OCI-LY7 (cell line): Measurements from ENCODE around the gene KCNIP3. TPM values are rescaled to one million over a fixed set of nuclear protein-coding genes. Genes with fewer than 3 reads are reported as not detected.

Source experiments
- BruUV-seq: library from RNA; stranded (reverse); fragments of 400-500 nt; replicated peaks from 2 replicates; lab custom pipeline; 2021; lab: Mats Ljungman, UMichigan
- CTCF ChIA-PET: fragments of 300-600 bp; sonication (Branson Sonifier 250); formaldehyde crosslinking; loops from one replicate; lab custom pipeline; 2022; ENCODE audit warnings: antibody characterized with exemption; ENCODE audit not compliant: unreplicated experiment; lab: Charles Lee
- POLR2A ChIA-PET: fragments of 300-600 bp; sonication (Branson Sonifier 250); formaldehyde crosslinking; loops from one replicate; lab custom pipeline; 2022; ENCODE audit warnings: antibody characterized with exemption; lab: Charles Lee
- DNase-seq: peaks from one replicate; pipeline ENCODE4 v3.0.0-alpha.2; 2015; ENCODE audit warnings: low spot score
- H2AFZ ChIP-seq: fragments of 200-600 bp; sonication (generic), shearing (Covaris generic); 2 replicates; pipeline ENCODE4 v1.6.1; 2014; ENCODE audit warnings: mild to moderate bottlenecking, antibody characterized with exemption, low read length, moderate library complexity
- H3K27ac ChIP-seq: fragments of 200-600 bp; sonication (generic); 2 replicates; pipeline ENCODE4 v1.5.1; 2014; ENCODE audit warnings: mixed run types, low read depth, mild to moderate bottlenecking, moderate library complexity, low read length, inconsistent platforms; ENCODE audit not compliant: poor library complexity, severe bottlenecking
- H3K36me3 ChIP-seq: fragments of 200-600 bp; sonication (generic); 2 replicates; pipeline ENCODE4 v1.6.1; 2014; ENCODE audit warnings: mild to moderate bottlenecking, antibody characterized with exemption, low read length, moderate library complexity, mixed read lengths; ENCODE audit not compliant: insufficient read depth
- H3K4me1 ChIP-seq: fragments of 200-600 bp; sonication (generic); 2 replicates; pipeline ENCODE4 v1.5.1; 2014; ENCODE audit warnings: mild to moderate bottlenecking, low read length; ENCODE audit not compliant: insufficient read depth, poor library complexity, severe bottlenecking
- H3K4me2 ChIP-seq: fragments of 200-600 bp; sonication (generic); 2 replicates; pipeline ENCODE4 v1.6.1; 2014; ENCODE audit warnings: mild to moderate bottlenecking, low read length
- H3K4me3 ChIP-seq: fragments of 200-600 bp; sonication (generic); 2 replicates; pipeline ENCODE4 v1.5.1; 2014; ENCODE audit warnings: mild to moderate bottlenecking, low read depth, low read length; ENCODE audit not compliant: poor library complexity, severe bottlenecking
- H3K79me2 ChIP-seq: fragments of 200-600 bp; sonication (generic); 2 replicates; pipeline ENCODE4 v1.6.1; 2016; ENCODE audit warnings: low read depth, mild to moderate bottlenecking, low read length, moderate library complexity, mixed read lengths; ENCODE audit not compliant: insufficient read depth
- H3K9me2 ChIP-seq: fragments of 200-600 bp; sonication (generic); 2 replicates; pipeline ENCODE4 v1.6.1; 2016; ENCODE audit warnings: mild to moderate bottlenecking, low read length, mixed read lengths; ENCODE audit not compliant: insufficient read depth
- H3K9me3 ChIP-seq: fragments of 200-600 bp; sonication (generic); 2 replicates; pipeline ENCODE4 v1.6.1; 2014; ENCODE audit warnings: mild to moderate bottlenecking, mixed run types, low read length, mixed read lengths
- H4K20me1 ChIP-seq: fragments of 200-600 bp; sonication (generic); 2 replicates; pipeline ENCODE4 v1.6.1; 2014; ENCODE audit warnings: mild to moderate bottlenecking, antibody characterized with exemption, low read length, moderate library complexity, mixed read lengths; ENCODE audit not compliant: insufficient read depth
- CTCF ChIP-seq: fragments of 200-600 bp; sonication (generic); conservative IDR thresholded peaks from 2 replicates; pipeline ENCODE4 v1.5.1; 2014; ENCODE audit warnings: mild to moderate bottlenecking, antibody characterized with exemption, low read length, moderate library complexity, mixed read lengths
- EZH2phosphoT487 ChIP-seq: fragments of 200-600 bp; sonication (generic); IDR thresholded peaks from 2 replicates; pipeline ENCODE4 v1.6.1; 2018; ENCODE audit warnings: low read depth, borderline replicate concordance, mild to moderate bottlenecking, mixed run types, antibody characterized with exemption, low read length, moderate library complexity, mixed read lengths
- intact Hi-C: fragments of 100-400 bp; cut with micrococcal nuclease; formaldehyde crosslinking; loops from one replicate; pipeline ENCODE4 v1.10.0; 2022; ENCODE audit not compliant: unreplicated experiment
- total RNA-seq, 2 experiments: library from RNA; depleted of rRNA in 1 of 2; stranded (reverse); fragments of >200 nt in 1 of 2; shearing (Covaris generic) in 1 of 2; gene quantifications; 2 replicates each; pipeline ENCODE4 v1.2.3, GENCODE V29; 2014 to 2022

Gene KCNIP3
- total RNA-seq, 2 experiments from 2014 or later, result not detected

- ChIA-PET POLR2A (no interaction called here), CTCF (no interaction called here)
- Histone ChIP-seq H3K79me2 (no peaks in the 10 kb centered on the region), H3K9me2 (no peaks in the 10 kb centered on the region), H3K9me3 (no peaks in the 10 kb centered on the region), H4K20me1 (no peaks in the 10 kb centered on the region), H2AFZ (no peak overlapping the region), H3K4me3 (no peak overlapping the region), H3K36me3 (no peaks in the 10 kb centered on the region), H3K27ac (no peak overlapping the region), H3K4me2 (no peak overlapping the region), H3K4me1 (no peaks in the 10 kb centered on the region)
- TF ChIP-seq CTCF (no peak), EZH2phosphoT487 (no peak)
- intact Hi-C loops, result no loop called here
- DNase-seq, result no peak
- BruUV-seq, result no TSS peak
Observed at GRCh38 chr2:95348609-95349567, 51.7 kb downstream of the KCNIP3 start.

GRCh38 chr2:95349568-95350322, 52.6 kb downstream of the KCNIP3 start:
- no peaks in the 10 kb centered on the region for H3K9me2 ChIP-seq
- BruUV-seq, result no TSS peak
- TF ChIP-seq EZH2phosphoT487 (no peak), CTCF (no peak)
- DNase-seq, result no peak
- no peaks in the 10 kb centered on the region for H3K4me1 ChIP-seq
- no peaks in the 10 kb centered on the region for H4K20me1 ChIP-seq
- intact Hi-C loops, result no loop called here
- no peaks in the 10 kb centered on the region for H3K36me3 ChIP-seq
- H3K4me2 ChIP-seq, result no peak overlapping the region
- POLR2A ChIA-PET, result no interaction called here
- CTCF ChIA-PET, result no interaction called here
- H3K27ac ChIP-seq, result no peak overlapping the region
- no peaks in the 10 kb centered on the region for H3K9me3 ChIP-seq
- H3K79me2 ChIP-seq, result no peaks in the 10 kb centered on the region
- no peak overlapping the region for H2AFZ ChIP-seq
- H3K4me3 ChIP-seq, result no peak overlapping the region
